Ovary (tissue), 3 donors: Measurements from ENCODE around the gene RNF34.

ENCODE experiments used
- EP300 ChIP-seq: sonication (generic); formaldehyde crosslinking; IDR thresholded peaks from one replicate; pipeline ENCODE4 v1.6.1; 2017; ENCODE audit warnings: antibody characterized with exemption
- POLR2A ChIP-seq: fragments of 450-650 bp; IDR thresholded peaks from one replicate; pipeline ENCODE4 v1.6.1; 2017; ENCODE audit warnings: antibody characterized with exemption, mild to moderate bottlenecking, moderate library complexity
- TF ChIP-seq, protein P1 (sequence below), 3 donors: fragments of 450-650 bp in 2 of 3; fragments of 200-600 bp in 1 of 3; IDR thresholded peaks; one replicate each; pipeline versions ENCODE4 v1.5.1 to v1.8.0; 2016 to 2022; ENCODE audit warnings: antibody characterized with exemption in 3 of 3, mild to moderate bottlenecking in 1 of 3
- donor health status: DM: no; HTN: no; CAD: no.

DNA sequence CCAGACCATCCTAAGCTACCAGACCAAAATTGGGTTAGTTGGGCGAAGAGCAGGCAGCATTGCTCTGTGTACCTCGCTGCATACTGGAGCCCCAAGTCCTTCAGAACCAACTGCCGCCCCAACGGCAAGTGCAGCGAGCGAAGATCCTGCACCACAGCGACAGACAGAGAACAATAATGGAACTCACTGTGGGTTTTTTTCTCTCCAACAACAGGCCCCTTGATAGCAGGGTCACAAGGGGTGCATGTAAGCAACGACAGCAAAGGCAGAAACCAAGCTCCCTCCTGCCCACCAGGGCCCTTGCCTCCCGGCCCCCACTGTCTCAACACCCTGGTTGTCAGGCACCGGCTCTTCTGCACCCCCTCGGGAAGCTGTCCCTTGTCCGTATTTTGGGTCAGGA lies 39.0 kb downstream of the RNF34 start:
- TF ChIP-seq POLR2A = no peak
- TF ChIP-seq, protein P1, sequence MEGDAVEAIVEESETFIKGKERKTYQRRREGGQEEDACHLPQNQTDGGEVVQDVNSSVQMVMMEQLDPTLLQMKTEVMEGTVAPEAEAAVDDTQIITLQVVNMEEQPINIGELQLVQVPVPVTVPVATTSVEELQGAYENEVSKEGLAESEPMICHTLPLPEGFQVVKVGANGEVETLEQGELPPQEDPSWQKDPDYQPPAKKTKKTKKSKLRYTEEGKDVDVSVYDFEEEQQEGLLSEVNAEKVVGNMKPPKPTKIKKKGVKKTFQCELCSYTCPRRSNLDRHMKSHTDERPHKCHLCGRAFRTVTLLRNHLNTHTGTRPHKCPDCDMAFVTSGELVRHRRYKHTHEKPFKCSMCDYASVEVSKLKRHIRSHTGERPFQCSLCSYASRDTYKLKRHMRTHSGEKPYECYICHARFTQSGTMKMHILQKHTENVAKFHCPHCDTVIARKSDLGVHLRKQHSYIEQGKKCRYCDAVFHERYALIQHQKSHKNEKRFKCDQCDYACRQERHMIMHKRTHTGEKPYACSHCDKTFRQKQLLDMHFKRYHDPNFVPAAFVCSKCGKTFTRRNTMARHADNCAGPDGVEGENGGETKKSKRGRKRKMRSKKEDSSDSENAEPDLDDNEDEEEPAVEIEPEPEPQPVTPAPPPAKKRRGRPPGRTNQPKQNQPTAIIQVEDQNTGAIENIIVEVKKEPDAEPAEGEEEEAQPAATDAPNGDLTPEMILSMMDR (IDR thresholded peaks at IDR 0.05) = no peak
- no peak for TF ChIP-seq EP300
